Measurements from ENCODE around the gene AGBL4.

DNA sequence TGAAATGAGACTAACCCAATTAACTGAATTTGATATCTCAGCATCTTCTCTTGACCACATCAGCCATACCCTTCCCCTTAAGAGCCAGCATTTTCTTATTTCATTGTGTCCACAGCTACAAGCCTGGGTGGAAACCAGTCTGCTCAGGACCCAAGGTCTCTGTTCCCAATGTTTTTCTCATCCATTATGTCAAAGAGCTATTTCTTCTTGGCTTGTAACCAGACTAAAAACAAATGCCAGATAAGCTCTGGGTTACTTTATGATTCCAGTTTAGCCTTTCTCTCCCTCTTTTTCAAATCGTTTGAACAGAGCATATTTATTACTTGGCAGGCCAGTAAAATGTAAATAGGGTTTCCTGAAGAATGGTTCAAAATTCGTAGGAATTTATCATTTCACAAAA is 1442.5 kb downstream of the AGBL4 start:
- TF ChIP-seq, protein P1, sequence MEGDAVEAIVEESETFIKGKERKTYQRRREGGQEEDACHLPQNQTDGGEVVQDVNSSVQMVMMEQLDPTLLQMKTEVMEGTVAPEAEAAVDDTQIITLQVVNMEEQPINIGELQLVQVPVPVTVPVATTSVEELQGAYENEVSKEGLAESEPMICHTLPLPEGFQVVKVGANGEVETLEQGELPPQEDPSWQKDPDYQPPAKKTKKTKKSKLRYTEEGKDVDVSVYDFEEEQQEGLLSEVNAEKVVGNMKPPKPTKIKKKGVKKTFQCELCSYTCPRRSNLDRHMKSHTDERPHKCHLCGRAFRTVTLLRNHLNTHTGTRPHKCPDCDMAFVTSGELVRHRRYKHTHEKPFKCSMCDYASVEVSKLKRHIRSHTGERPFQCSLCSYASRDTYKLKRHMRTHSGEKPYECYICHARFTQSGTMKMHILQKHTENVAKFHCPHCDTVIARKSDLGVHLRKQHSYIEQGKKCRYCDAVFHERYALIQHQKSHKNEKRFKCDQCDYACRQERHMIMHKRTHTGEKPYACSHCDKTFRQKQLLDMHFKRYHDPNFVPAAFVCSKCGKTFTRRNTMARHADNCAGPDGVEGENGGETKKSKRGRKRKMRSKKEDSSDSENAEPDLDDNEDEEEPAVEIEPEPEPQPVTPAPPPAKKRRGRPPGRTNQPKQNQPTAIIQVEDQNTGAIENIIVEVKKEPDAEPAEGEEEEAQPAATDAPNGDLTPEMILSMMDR (CRISPR knock-in tag; IDR thresholded peaks at IDR 0.05) = no peak
- TF ChIP-seq POLR2AphosphoS5 (IDR thresholded peaks at IDR 0.05; ENCODE audit: low read depth, low read length) (no peak), YY1 (IDR thresholded peaks at IDR 0.05; ENCODE audit: insufficient read depth, insufficient replicate concordance, low read depth, low read length) (no peak)
